Stomach (tissue), 4 donors: ENCODE measurements around the gene SCN7A.

Experiments
- POLR2A ChIP-seq, 4 donors: fragments of 450-650 bp; IDR thresholded peaks; one replicate each; pipeline ENCODE4 v1.6.1; 2016; ENCODE audit warnings: antibody characterized with exemption in 4 of 4, control low read depth in 2 of 4, mild to moderate bottlenecking in 1 of 4, moderate library complexity in 1 of 4
- TF ChIP-seq, protein P1 (sequence below), 7 experiments: fragments of 450-650 bp in 4 of 7; fragments of 200-600 bp in 3 of 7; sonication (generic) in 3 of 7; IDR thresholded peaks; one replicate each; pipeline ENCODE4 v1.5.1; 2016 to 2019; ENCODE audit warnings: antibody characterized with exemption in 7 of 7, control low read depth in 2 of 7, mild to moderate bottlenecking in 1 of 7

GRCh38 chr2:166373105-166373504, 120.9 kb downstream of the SCN7A start:
- TF ChIP-seq, protein P1, sequence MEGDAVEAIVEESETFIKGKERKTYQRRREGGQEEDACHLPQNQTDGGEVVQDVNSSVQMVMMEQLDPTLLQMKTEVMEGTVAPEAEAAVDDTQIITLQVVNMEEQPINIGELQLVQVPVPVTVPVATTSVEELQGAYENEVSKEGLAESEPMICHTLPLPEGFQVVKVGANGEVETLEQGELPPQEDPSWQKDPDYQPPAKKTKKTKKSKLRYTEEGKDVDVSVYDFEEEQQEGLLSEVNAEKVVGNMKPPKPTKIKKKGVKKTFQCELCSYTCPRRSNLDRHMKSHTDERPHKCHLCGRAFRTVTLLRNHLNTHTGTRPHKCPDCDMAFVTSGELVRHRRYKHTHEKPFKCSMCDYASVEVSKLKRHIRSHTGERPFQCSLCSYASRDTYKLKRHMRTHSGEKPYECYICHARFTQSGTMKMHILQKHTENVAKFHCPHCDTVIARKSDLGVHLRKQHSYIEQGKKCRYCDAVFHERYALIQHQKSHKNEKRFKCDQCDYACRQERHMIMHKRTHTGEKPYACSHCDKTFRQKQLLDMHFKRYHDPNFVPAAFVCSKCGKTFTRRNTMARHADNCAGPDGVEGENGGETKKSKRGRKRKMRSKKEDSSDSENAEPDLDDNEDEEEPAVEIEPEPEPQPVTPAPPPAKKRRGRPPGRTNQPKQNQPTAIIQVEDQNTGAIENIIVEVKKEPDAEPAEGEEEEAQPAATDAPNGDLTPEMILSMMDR (IDR thresholded peaks at IDR 0.05): no peak
- TF ChIP-seq POLR2A (IDR thresholded peaks at IDR 0.05): no peak
